ENCODE measurements around the gene PTGER1. TPM values are rescaled to one million over a fixed set of nuclear protein-coding genes. Genes with fewer than 3 reads are reported as not detected.
A peak's percentile ranks its signal among the peaks of the same experiment; 100 is the strongest.

The PTGER1 gene
- polyA plus RNA-seq, 1 donor = not detected

- DNase-seq = no peak
These were observed 27.4 kb upstream of the PTGER1 start for GRCh38 chr19:14502334-14503092.

- no peak for DNase-seq
These were observed 22.2 kb upstream of the PTGER1 start for GRCh38 chr19:14497228-14497921.

- DNase-seq = no peak
These were observed 21.7 kb upstream of the PTGER1 start for GRCh38 chr19:14496834-14497227.

GRCh38 chr19:14496029-14496833 is 21.1 kb upstream of the PTGER1 start, which contains the start of gene GIPC1:
Gene GIPC1 (minus strand): TSS chr19:14496127. CDS start chr19:14482976, 13,151 bp downstream.
- DNase-seq = peak; percentile 97

GRCh38 chr19:14495672-14496028 is 20.5 kb upstream of the PTGER1 start:
- no peak for DNase-seq

- no peak for DNase-seq
These were observed 19.9 kb upstream of the PTGER1 start for GRCh38 chr19:14494910-14495671.

GRCh38 chr19:14494411-14494810 is 19.3 kb upstream of the PTGER1 start:
- DNase-seq = no peak

- no peak for DNase-seq
These were observed 17.7 kb upstream of the PTGER1 start for GRCh38 chr19:14492756-14493337.

GRCh38 chr19:14487370-14488125 is 12.4 kb upstream of the PTGER1 start:
- no peak for DNase-seq

GRCh38 chr19:14482172-14482941 is 7.2 kb upstream of the PTGER1 start:
- no peak for DNase-seq

GRCh38 chr19:14480700-14481079 is 5.5 kb upstream of the PTGER1 start:
- no peak for DNase-seq

GRCh38 chr19:14479975-14480699 is 5.0 kb upstream of the PTGER1 start:
- DNase-seq = no peak

- no peak for DNase-seq
These were observed 4.3 kb upstream of the PTGER1 start for GRCh38 chr19:14479309-14479974.

- no peak for DNase-seq
These were observed 3.0 kb upstream of the PTGER1 start for GRCh38 chr19:14478113-14478545.

- DNase-seq = no peak
These were observed 2.4 kb upstream of the PTGER1 start for GRCh38 chr19:14477418-14478112.

GRCh38 chr19:14476673-14477401 is 1.7 kb upstream of the PTGER1 start:
- no peak for DNase-seq

- DNase-seq = no peak
These were observed 1.1 kb upstream of the PTGER1 start for GRCh38 chr19:14476327-14476672.

GRCh38 chr19:14474827-14475226 is 327 bp downstream of the PTGER1 start:
- no peak for DNase-seq

Measured in hindlimb muscle (tissue), 1 donor.